Breast epithelium (tissue), 4 donors: ENCODE measurements around the gene NHLH1. TPM values are rescaled to one million over a fixed set of nuclear protein-coding genes. Genes with fewer than 3 reads are reported as not detected.
"Not testable (repeated sequence)": the region's sequence is repeated elsewhere in the genome, so short reads cannot be mapped to it uniquely, and the experiment has no call there.

ENCODE experiments used
- DNase-seq, 2 donors: peaks; one replicate each; pipeline ENCODE4 v3.0.0-alpha.2; 2019; ENCODE audit warnings: low spot score in 2 of 2
- H3K27ac ChIP-seq, 2 donors: fragments of 200-600 bp; sonication (generic) in 1 of 2; one replicate each; pipeline ENCODE4 v1.5.1; 2016 to 2019; ENCODE audit warnings: mild to moderate bottlenecking in 1 of 2
- H3K27me3 ChIP-seq, 2 donors: fragments of 200-600 bp; sonication (generic) in 1 of 2; one replicate each; pipeline versions ENCODE4 v1.5.1 to v1.6.0; 2017 to 2019; ENCODE audit warnings: control low read depth in 1 of 2, mild to moderate bottlenecking in 1 of 2
- H3K36me3 ChIP-seq: fragments of 200-600 bp; one replicate; pipeline ENCODE4 v1.5.1; 2019
- H3K4me1 ChIP-seq, 2 donors: fragments of 200-600 bp; sonication (generic); one replicate each; pipeline ENCODE4 v1.5.1; 2016 to 2019; ENCODE audit warnings: control low read depth in 1 of 2
- H3K4me3 ChIP-seq, 3 donors: fragments of 200-600 bp; sonication (generic); 1 replicate in 2 of 3; 2 replicates in 1 of 3; pipeline ENCODE4 v1.5.1; 2016 to 2019; ENCODE audit warnings: mild to moderate bottlenecking in 3 of 3, moderate library complexity in 2 of 3
- H3K9me3 ChIP-seq, 2 donors: fragments of 200-600 bp; sonication (generic) in 1 of 2; one replicate each; pipeline ENCODE4 v1.5.1; 2016 to 2019; ENCODE audit warnings: control low read depth in 1 of 2
- CTCF ChIP-seq, 3 donors: fragments of 450-650 bp; IDR thresholded peaks; one replicate each; pipeline ENCODE4 v1.5.1; 2016 to 2017; ENCODE audit warnings: antibody characterized with exemption in 3 of 3, mild to moderate bottlenecking in 3 of 3, moderate library complexity in 3 of 3
- POLR2A ChIP-seq: fragments of 450-650 bp; IDR thresholded peaks from one replicate; pipeline ENCODE4 v1.6.1; 2016; ENCODE audit warnings: antibody characterized with exemption, mild to moderate bottlenecking, moderate library complexity
- POLR2AphosphoS5 ChIP-seq, 3 donors: sonication (generic); formaldehyde crosslinking; IDR thresholded peaks; one replicate each; pipeline ENCODE4 v1.6.1; 2017; ENCODE audit warnings: antibody characterized with exemption in 3 of 3
- intact Hi-C: fragments of 100-400 bp; cut with DNase I; formaldehyde crosslinking; loops from one replicate; pipeline ENCODE4 v1.15.1; 2023; ENCODE audit warnings: low total_unique reads
- total RNA-seq, 3 donors: library from RNA; depleted of rRNA; stranded (reverse); fragments of >200 nt; gene quantifications; one replicate each; pipeline ENCODE4 v1.1.0, GENCODE V29; 2016

The NHLH1 gene
- total RNA-seq, 3 donors from 2014 or later = 0.15 TPM; not detected in 2

- Histone ChIP-seq H3K27me3 (no peaks in the 10 kb centered on the region), H3K9me3 (no peaks in the 10 kb centered on the region), H3K36me3 (no peaks in the 10 kb centered on the region), H3K27ac (peak overlapping the region; percentile 80 to 86), H3K4me1 (peaks cover 4 to 7% of the 10 kb centered on the region in 2 donors), H3K4me3 (no peak overlapping the region)
- TF ChIP-seq CTCF (IDR thresholded peaks at IDR 0.05) = peak; percentile 75 to 92 (median 90)
- TF ChIP-seq POLR2AphosphoS5 (IDR thresholded peaks at IDR 0.05) = no peak
- intact Hi-C loops = no loop called here
- DNase-seq = no peak
Measured at GRCh38 chr1:160376525-160377131, 9.8 kb downstream of the NHLH1 start.

GRCh38 chr1:160377585-160378206, 10.8 kb downstream of the NHLH1 start:
- Histone ChIP-seq H3K27me3 (no peaks in the 10 kb centered on the region), H3K9me3 (no peaks in the 10 kb centered on the region), H3K27ac (no peak overlapping the region), H3K36me3 (no peaks in the 10 kb centered on the region), H3K4me3 (no peak overlapping the region), H3K4me1 (peaks cover 4 to 7% of the 10 kb centered on the region in 2 donors)
- DNase-seq = no peak
- intact Hi-C loops = no loop called here
- no peak for TF ChIP-seq CTCF (IDR thresholded peaks at IDR 0.05)
- no peak for TF ChIP-seq POLR2AphosphoS5 (IDR thresholded peaks at IDR 0.05)
- no peak for TF ChIP-seq POLR2A

- H3K27ac ChIP-seq, H3K36me3 ChIP-seq, intact Hi-C loops, H3K27me3 ChIP-seq, H3K9me3 ChIP-seq, H3K4me1 ChIP-seq, DNase-seq, H3K4me3 ChIP-seq: not testable (repeated sequence)
Measured at GRCh38 chr1:160384812-160385211, 17.9 kb downstream of the NHLH1 start.

- DNase-seq, H3K27me3 ChIP-seq, H3K4me3 ChIP-seq, H3K9me3 ChIP-seq, intact Hi-C loops, H3K27ac ChIP-seq, H3K4me1 ChIP-seq, H3K36me3 ChIP-seq: not testable (repeated sequence)
Measured at GRCh38 chr1:160388406-160388805, 21.5 kb downstream of the NHLH1 start.

GRCh38 chr1:160394673-160395072, 27.8 kb downstream of the NHLH1 start:
- intact Hi-C loops = no loop called here
- H3K4me1 ChIP-seq = no peaks in the 10 kb centered on the region
- H3K4me3 ChIP-seq = no peak overlapping the region
- no peak overlapping the region for H3K27ac ChIP-seq
- DNase-seq = no peak
- H3K9me3 ChIP-seq = no peaks in the 10 kb centered on the region
- H3K27me3 ChIP-seq = no peaks in the 10 kb centered on the region
- no peaks in the 10 kb centered on the region for H3K36me3 ChIP-seq
- no peak for TF ChIP-seq POLR2AphosphoS5 (IDR thresholded peaks at IDR 0.05)
- TF ChIP-seq CTCF (IDR thresholded peaks at IDR 0.05) = no peak

- Histone ChIP-seq H3K36me3 (no peaks in the 10 kb centered on the region), H3K27ac (no peak overlapping the region), H3K4me3 (no peak overlapping the region), H3K27me3 (no peaks in the 10 kb centered on the region), H3K9me3 (no peaks in the 10 kb centered on the region), H3K4me1 (no peaks in the 10 kb centered on the region)
- DNase-seq = no peak
- intact Hi-C loops = no loop called here
- TF ChIP-seq POLR2A (no peak), CTCF (IDR thresholded peaks at IDR 0.05) (no peak), POLR2AphosphoS5 (IDR thresholded peaks at IDR 0.05) (no peak)
Measured at GRCh38 chr1:160397651-160398050, 30.8 kb downstream of the NHLH1 start.
